GM12872 (cell line): ENCODE data around the gene MMP23B.
A peak's percentile ranks its signal among the peaks of the same experiment; 100 is the strongest.

Experiments used
- CTCF ChIP-seq: IDR thresholded peaks from 3 replicates; pipeline ENCODE4 v1.5.1; 2011; ENCODE audit warnings: low read depth, mild to moderate bottlenecking, low read length, moderate library complexity; ENCODE audit not compliant: insufficient read depth

Gene MMP23B

GRCh38 chr1:1671365-1672119, 39.6 kb downstream of the MMP23B start:
- TF ChIP-seq CTCF = no peak

- TF ChIP-seq CTCF = no peak
Observed at GRCh38 chr1:1672181-1672965, 40.4 kb downstream of the MMP23B start.

GRCh38 chr1:1677718-1678580, 46.0 kb downstream of the MMP23B start:
- no peak for TF ChIP-seq CTCF

GRCh38 chr1:1678581-1679380, 46.8 kb downstream of the MMP23B start:
- peak; percentile 83 for TF ChIP-seq CTCF

GRCh38 chr1:1680031-1680911, 48.3 kb downstream of the MMP23B start:
- no peak for TF ChIP-seq CTCF

GRCh38 chr1:1680912-1681273, 48.9 kb downstream of the MMP23B start:
- no peak for TF ChIP-seq CTCF
